Mesendoderm (in vitro differentiated cells): ENCODE data around the gene PTGES3L.
"Not testable (repeated sequence)": the region's sequence is repeated elsewhere in the genome, so short reads cannot be mapped to it uniquely, and the experiment has no call there.

Source experiments
- DNase-seq: peaks from one replicate; pipeline ENCODE4 v3.0.0; 2013
- H2AK5ac ChIP-seq: 2 replicates; pipeline ENCODE4 v1.6.1; 2013; ENCODE audit warnings: low read length, inconsistent platforms
- H2BK120ac ChIP-seq: 2 replicates; pipeline ENCODE4 v1.6.1; 2013; ENCODE audit warnings: low read depth, mild to moderate bottlenecking, low read length, moderate library complexity, mixed read lengths
- H2BK15ac ChIP-seq: replicated peaks from 2 replicates; pipeline ENCODE4 v1.6.1; 2013; ENCODE audit warnings: low read depth, mild to moderate bottlenecking, moderate library complexity
- H2BK5ac ChIP-seq: 2 replicates; pipeline ENCODE4 v1.6.1; 2013; ENCODE audit warnings: low read length, inconsistent platforms
- H3K18ac ChIP-seq: 2 replicates; pipeline ENCODE4 v1.6.1; 2013; ENCODE audit warnings: mild to moderate bottlenecking, low read length, mixed read lengths
- H3K23ac ChIP-seq: one replicate; pipeline ENCODE4 v1.6.1; 2013; ENCODE audit warnings: low read length
- H3K27ac ChIP-seq: 2 replicates; pipeline ENCODE4 v1.5.1; 2013; ENCODE audit warnings: low read depth, mild to moderate bottlenecking, inconsistent platforms, low read length, moderate library complexity
- H3K27me3 ChIP-seq: 2 replicates; pipeline ENCODE4 v1.6.1; 2013; ENCODE audit warnings: low read length, control low read depth, mild to moderate bottlenecking, inconsistent platforms; ENCODE audit not compliant: insufficient read depth, poor library complexity
- H3K36me3 ChIP-seq: 2 replicates; pipeline ENCODE4 v1.6.1; 2013; ENCODE audit warnings: low read length, inconsistent platforms; ENCODE audit not compliant: control insufficient read depth, insufficient read depth
- H3K4ac ChIP-seq: one replicate; pipeline ENCODE4 v1.6.1; 2013; ENCODE audit warnings: low read depth, mild to moderate bottlenecking, low read length, moderate library complexity
- H3K4me1 ChIP-seq: 2 replicates; pipeline ENCODE4 v1.6.1; 2013; ENCODE audit warnings: low read depth, low read length, inconsistent platforms; ENCODE audit not compliant: control insufficient read depth
- H3K4me2 ChIP-seq: 2 replicates; pipeline ENCODE4 v1.6.1; 2013; ENCODE audit warnings: low read length
- H3K4me3 ChIP-seq: 2 replicates; pipeline ENCODE4 v1.5.1; 2013; ENCODE audit warnings: mild to moderate bottlenecking, low read length
- H3K56ac ChIP-seq: one replicate; pipeline ENCODE4 v1.6.1; 2013; ENCODE audit warnings: low read length
- H3K79me1 ChIP-seq: 2 replicates; pipeline ENCODE4 v1.6.1; 2013; ENCODE audit warnings: low read length, inconsistent platforms
- H3K79me2 ChIP-seq: 2 replicates; pipeline ENCODE4 v1.6.1; 2013; ENCODE audit warnings: mild to moderate bottlenecking, low read length; ENCODE audit not compliant: control insufficient read depth, insufficient read depth
- H3K9ac ChIP-seq: 2 replicates; pipeline ENCODE4 v1.6.1; 2013; ENCODE audit warnings: low read length, inconsistent platforms
- H4K5ac ChIP-seq: one replicate; pipeline ENCODE4 v1.6.1; 2013; ENCODE audit warnings: low read length
- H4K8ac ChIP-seq: one replicate; pipeline ENCODE4 v1.6.1; 2013; ENCODE audit warnings: low read depth, mild to moderate bottlenecking, control low read depth, low read length, moderate library complexity
- WGBS: extraction: QIAGEN DNeasy Blood & Tissue Kit; methylation state at CpG from one replicate; pipeline ENCODE4 v1.1.7; 2013; ENCODE audit warnings: low lambda C conversion rate, missing lambda C conversion rate; ENCODE audit not compliant: insufficient coverage; ENCODE audit errors: extremely low coverage; 5-methylcytosine and 5-hydroxymethylcytosine counted together

PTGES3L gene

GRCh38 chr17:42975265-42975664 is 4.6 kb downstream of the PTGES3L start:
- Histone ChIP-seq H3K4me1 (peaks cover 1% of the 10 kb centered on the region), H3K18ac (no peak overlapping the region), H3K4me3 (no peak overlapping the region), H3K4me2 (no peak overlapping the region), H2BK15ac (no peak overlapping the region), H3K4ac (no peak overlapping the region), H3K27ac (no peak overlapping the region), H3K79me2 (no peaks in the 10 kb centered on the region), H3K79me1 (no peaks in the 10 kb centered on the region), H3K9ac (no peak overlapping the region), H4K5ac (no peak overlapping the region), H3K56ac (no peak overlapping the region), H3K36me3 (no peaks in the 10 kb centered on the region), H2AK5ac (no peak overlapping the region), H2BK5ac (no peak overlapping the region), H4K8ac (no peak overlapping the region), H3K23ac (no peak overlapping the region), H2BK120ac (no peak overlapping the region), H3K27me3 (no peaks in the 10 kb centered on the region)
- no CpG with 5 or more reads among the region's 2 CpGs for WGBS
- no peak for DNase-seq

- H3K9ac ChIP-seq, result not testable (repeated sequence)
These were observed 6.6 kb downstream of the PTGES3L start for GRCh38 chr17:42973323-42973722.

GRCh38 chr17:42971589-42971988 is 8.3 kb downstream of the PTGES3L start:
- Histone ChIP-seq H3K4me3 (no peak overlapping the region), H3K23ac (no peak overlapping the region), H3K18ac (no peak overlapping the region), H4K8ac (no peak overlapping the region), H4K5ac (no peak overlapping the region), H3K36me3 (no peaks in the 10 kb centered on the region), H3K27me3 (no peaks in the 10 kb centered on the region), H2BK120ac (no peak overlapping the region), H3K79me2 (no peaks in the 10 kb centered on the region), H3K4ac (no peak overlapping the region), H3K4me2 (no peak overlapping the region), H3K9ac (no peak overlapping the region), H3K79me1 (no peaks in the 10 kb centered on the region), H2BK15ac (no peak overlapping the region), H3K4me1 (no peaks in the 10 kb centered on the region), H3K56ac (no peak overlapping the region), H2BK5ac (no peak overlapping the region), H2AK5ac (no peak overlapping the region), H3K27ac (no peak overlapping the region)
- WGBS, result no CpG with 5 or more reads among the region's 5 CpGs
- DNase-seq, result no peak

More at GRCh38 chr17:42973323-42973722, 6.6 kb downstream of the PTGES3L start:
- H3K18ac ChIP-seq, H3K79me1 ChIP-seq, H3K79me2 ChIP-seq, H3K27me3 ChIP-seq, H3K27ac ChIP-seq, H3K4me2 ChIP-seq, DNase-seq, H3K4ac ChIP-seq, H4K5ac ChIP-seq, H3K23ac ChIP-seq, H2BK5ac ChIP-seq, H3K4me1 ChIP-seq, H3K4me3 ChIP-seq, H4K8ac ChIP-seq, H2BK120ac ChIP-seq, H3K56ac ChIP-seq, H2AK5ac ChIP-seq, H3K36me3 ChIP-seq, H2BK15ac ChIP-seq: not testable (repeated sequence)
- WGBS, result no CpG with 5 or more reads among the region's 18 CpGs

GRCh38 chr17:42969001-42969581 is 10.8 kb downstream of the PTGES3L start:
- no peak overlapping the region for H2AK5ac ChIP-seq
- no peak for DNase-seq

GRCh38 chr17:42967925-42968324 is 12.0 kb downstream of the PTGES3L start:
- H2BK15ac ChIP-seq, result no peak overlapping the region
- H4K5ac ChIP-seq, result no peak overlapping the region
- H3K79me2 ChIP-seq, result peaks cover 7% of the 10 kb centered on the region
- peaks cover 2% of the 10 kb centered on the region for H3K4me1 ChIP-seq
- H3K23ac ChIP-seq, result no peak overlapping the region
- no peak overlapping the region for H3K4ac ChIP-seq
- H3K4me3 ChIP-seq, result no peak overlapping the region
- no CpG with 5 or more reads among the region's 1 CpG for WGBS
- peaks cover 6% of the 10 kb centered on the region for H3K79me1 ChIP-seq
- no peak overlapping the region for H3K4me2 ChIP-seq
- H2BK5ac ChIP-seq, result no peak overlapping the region
- H3K56ac ChIP-seq, result no peak overlapping the region
- DNase-seq, result no peak
- no peak overlapping the region for H4K8ac ChIP-seq
- H2BK120ac ChIP-seq, result no peak overlapping the region
- no peak overlapping the region for H2AK5ac ChIP-seq
- no peaks in the 10 kb centered on the region for H3K36me3 ChIP-seq
- H3K18ac ChIP-seq, result no peak overlapping the region
- no peak overlapping the region for H3K9ac ChIP-seq
- no peak overlapping the region for H3K27ac ChIP-seq
- H3K27me3 ChIP-seq, result no peaks in the 10 kb centered on the region

More at GRCh38 chr17:42969001-42969581, 10.8 kb downstream of the PTGES3L start:
- no peak overlapping the region for H3K56ac ChIP-seq
- H2BK120ac ChIP-seq, result no peak overlapping the region
- H2BK5ac ChIP-seq, result no peak overlapping the region
- no peaks in the 10 kb centered on the region for H3K27me3 ChIP-seq
- H3K4me1 ChIP-seq, result no peaks in the 10 kb centered on the region
- no CpG with 5 or more reads among the region's 5 CpGs for WGBS
- H3K9ac ChIP-seq, result no peak overlapping the region
- H4K5ac ChIP-seq, result no peak overlapping the region
- no peak overlapping the region for H3K27ac ChIP-seq
- H3K79me2 ChIP-seq, result no peaks in the 10 kb centered on the region
- H3K4ac ChIP-seq, result no peak overlapping the region
- no peaks in the 10 kb centered on the region for H3K79me1 ChIP-seq
- H3K18ac ChIP-seq, result no peak overlapping the region
- no peak overlapping the region for H3K4me2 ChIP-seq
- H3K36me3 ChIP-seq, result no peaks in the 10 kb centered on the region
- no peak overlapping the region for H4K8ac ChIP-seq
- H3K23ac ChIP-seq, result no peak overlapping the region
- H2BK15ac ChIP-seq, result no peak overlapping the region
- H3K4me3 ChIP-seq, result no peak overlapping the region
